ENCODE measurements around the gene SS18L1. TPM values are rescaled to one million over a fixed set of nuclear protein-coding genes. Genes with fewer than 3 reads are reported as not detected.

Gene SS18L1
- total RNA-seq, 6 experiments from 2014 or later: 14.1 to 26.5 (median 23.7) TPM

- peak; percentile 97 to 98 (median 97) for DNase-seq
- ATAC-seq: peak; percentile 88 to 93 (median 90)
- no peaks in the 10 kb centered on the region for H3K27me3 ChIP-seq
- H3K4me1 ChIP-seq: peaks cover 0 to 11% (median 3%) of the 10 kb centered on the region in 4 donors
- peak in 2 of 4 donors; percentile 9 to 10 for TF ChIP-seq CTCF (IDR thresholded peaks at IDR 0.05)
- peak; percentile 31 for TF ChIP-seq POLR2A (IDR thresholded peaks at IDR 0.05)
- intact Hi-C loops (cut with DNase I): no loop called here
- 0% methylated on average over 2 of the region's 124 CpGs for WGBS (ENCODE audit: insufficient coverage, low coverage, low lambda C conversion rate, missing lambda C conversion rate)
- peaks cover 0 to 29% (median 13%) of the 10 kb centered on the region in 4 donors for H3K36me3 ChIP-seq
- H3K27ac ChIP-seq: peak within 1 kb of the TSS; percentile 83 to 93 (median 91)
- H3K9me3 ChIP-seq: no peaks in the 10 kb centered on the region
- peak within 1 kb of the TSS; percentile 79 to 86 (median 82) for H3K4me3 ChIP-seq
Measured at GRCh38 chr20:62121776-62122653, 21.6 kb upstream of the SS18L1 start, which contains the start of gene LSM14B. LSM14B (plus strand) TSS chr20:62122475; CDS start chr20:62122667, 192 bp downstream.

- DNase-seq (peak; percentile 67 to 85 (median 83)), ATAC-seq (peak; percentile 30 to 50 (median 38))
- H3K27me3 ChIP-seq: no peaks in the 10 kb centered on the region
- H3K27ac ChIP-seq: peak overlapping the region in 2 of 3 donors; percentile 47 to 93
- H3K4me3 ChIP-seq: peak overlapping the region; percentile 60 to 86 (median 79)
- H3K9me3 ChIP-seq: no peaks in the 10 kb centered on the region
- TF ChIP-seq CTCF (IDR thresholded peaks at IDR 0.05): no peak
- no peak for TF ChIP-seq POLR2A (IDR thresholded peaks at IDR 0.05)
- H3K36me3 ChIP-seq: peaks cover 0 to 37% (median 19%) of the 10 kb centered on the region in 4 donors
- peaks cover 0 to 11% (median 3%) of the 10 kb centered on the region in 4 donors for H3K4me1 ChIP-seq
- WGBS (ENCODE audit: insufficient coverage, low coverage, low lambda C conversion rate, missing lambda C conversion rate): 0% methylated on average over 4 of the region's 77 CpGs
- intact Hi-C loops (cut with DNase I): no loop called here
Measured at GRCh38 chr20:62122654-62123449, 20.7 kb upstream of the SS18L1 start.

- H3K4me3 ChIP-seq: peak overlapping the region; percentile 60 to 86 (median 79)
Measured at GRCh38 chr20:62123450-62124118, 20.0 kb upstream of the SS18L1 start.

More at GRCh38 chr20:62123450-62124118, 20.0 kb upstream of the SS18L1 start:
- H3K9me3 ChIP-seq: no peaks in the 10 kb centered on the region
- intact Hi-C loops (cut with DNase I): no loop called here
- TF ChIP-seq POLR2A (IDR thresholded peaks at IDR 0.05) (no peak), CTCF (IDR thresholded peaks at IDR 0.05) (no peak)
- peaks cover 0 to 11% (median 3%) of the 10 kb centered on the region in 4 donors for H3K4me1 ChIP-seq
- H3K27ac ChIP-seq: peak overlapping the region in 1 of 3 donors; percentile 93
- DNase-seq (no peak), ATAC-seq (no peak)
- H3K27me3 ChIP-seq: no peaks in the 10 kb centered on the region
- H3K36me3 ChIP-seq: peaks cover 0 to 44% (median 22%) of the 10 kb centered on the region in 4 donors
- WGBS (ENCODE audit: insufficient coverage, low coverage, low lambda C conversion rate, missing lambda C conversion rate): 100% methylated on average over 1 of the region's 19 CpGs

Data from right lobe of liver (tissue), 6 donors.